ENCODE data around the gene DMBT1. TPM values are rescaled to one million over a fixed set of nuclear protein-coding genes. Genes with fewer than 3 reads are reported as not detected.

DMBT1 gene
- total RNA-seq, 1 donor: not detected

DNA sequence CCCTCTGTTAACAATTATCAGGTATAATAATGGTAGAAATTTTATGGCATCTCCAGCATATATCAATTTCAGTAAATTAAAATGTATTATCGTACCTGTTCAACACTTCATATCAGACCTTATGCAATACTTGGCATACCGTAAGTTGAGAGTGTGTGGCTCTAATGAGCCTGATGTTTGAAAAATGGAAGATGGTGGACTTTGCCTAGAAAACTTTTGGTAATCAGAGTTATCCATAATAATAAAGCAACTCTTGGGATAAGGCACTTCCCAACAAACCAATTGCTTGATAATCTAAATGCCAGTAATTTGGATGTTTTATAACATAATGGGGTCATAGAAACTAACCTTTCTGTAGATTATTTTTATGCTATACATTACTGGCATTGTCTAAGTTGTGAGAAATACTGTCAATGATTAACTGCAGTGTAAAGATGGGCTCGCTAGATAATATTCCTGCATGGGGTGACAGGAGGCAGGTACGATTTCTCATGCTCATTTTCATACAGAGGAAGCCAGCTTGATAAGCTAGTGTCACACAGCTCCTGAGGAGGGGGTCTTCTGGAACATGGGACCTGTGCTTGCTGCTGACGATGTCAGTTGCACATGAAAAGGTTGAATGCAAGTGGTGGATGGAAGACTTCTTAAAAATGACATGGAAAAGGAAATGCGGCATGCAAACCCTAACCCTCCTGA, 27.8 kb upstream of the DMBT1 start:
- no peaks in the 10 kb centered on the region for H3K27me3 ChIP-seq (ENCODE audit: insufficient read depth, low read length)
- H3K9me3 ChIP-seq (ENCODE audit: low read depth, low read length): no peaks in the 10 kb centered on the region
- no peaks in the 10 kb centered on the region for H3K4me1 ChIP-seq (ENCODE audit: insufficient read depth, low read length)
- H3K4me3 ChIP-seq (ENCODE audit: low read length): no peak overlapping the region

- Histone ChIP-seq H3K9me3 (ENCODE audit: low read depth, low read length) (no peaks in the 10 kb centered on the region), H3K4me1 (ENCODE audit: insufficient read depth, low read length) (peaks cover 20% of the 10 kb centered on the region), H3K27me3 (ENCODE audit: insufficient read depth, low read length) (no peaks in the 10 kb centered on the region), H3K4me3 (ENCODE audit: low read length) (no peak overlapping the region)
These were observed 23.0 kb upstream of the DMBT1 start for GRCh38 chr10:122537545-122537944.

GRCh38 chr10:122541541-122542002, 19.0 kb upstream of the DMBT1 start:
- Histone ChIP-seq H3K4me3 (ENCODE audit: low read length) (no peak overlapping the region), H3K9me3 (ENCODE audit: low read depth, low read length) (no peaks in the 10 kb centered on the region), H3K4me1 (ENCODE audit: insufficient read depth, low read length) (peaks cover 32% of the 10 kb centered on the region), H3K27me3 (ENCODE audit: insufficient read depth, low read length) (no peaks in the 10 kb centered on the region)

GRCh38 chr10:122543676-122544445, 16.7 kb upstream of the DMBT1 start:
- no peak overlapping the region for H3K4me3 ChIP-seq (ENCODE audit: low read length)
- H3K4me1 ChIP-seq (ENCODE audit: insufficient read depth, low read length): peaks cover 32% of the 10 kb centered on the region
- H3K27me3 ChIP-seq (ENCODE audit: insufficient read depth, low read length): no peaks in the 10 kb centered on the region
- H3K9me3 ChIP-seq (ENCODE audit: low read depth, low read length): no peaks in the 10 kb centered on the region

DNA sequence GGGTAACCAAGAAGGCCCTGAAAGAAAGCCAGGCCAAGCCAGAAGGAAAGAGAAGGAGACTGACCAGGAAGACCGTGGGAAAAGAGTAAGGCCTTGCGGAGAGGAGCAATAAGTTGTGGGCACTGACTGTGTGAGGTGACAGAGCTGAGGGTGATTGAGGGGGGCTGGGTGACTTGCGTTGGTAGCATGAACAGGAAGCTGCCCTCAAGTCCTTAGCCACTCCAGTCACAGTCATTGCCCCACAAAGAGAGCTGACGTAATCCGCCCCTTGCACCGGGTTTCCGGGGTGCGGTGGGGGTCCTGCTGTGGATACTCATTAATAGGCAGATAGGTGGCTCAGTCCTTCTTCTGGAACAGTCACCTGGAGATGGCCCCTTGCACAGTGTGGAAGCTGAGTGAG, 16.1 kb upstream of the DMBT1 start:
- H3K27me3 ChIP-seq (ENCODE audit: insufficient read depth, low read length): no peaks in the 10 kb centered on the region
- H3K4me3 ChIP-seq (ENCODE audit: low read length): no peak overlapping the region
- no peaks in the 10 kb centered on the region for H3K9me3 ChIP-seq (ENCODE audit: low read depth, low read length)
- peaks cover 32% of the 10 kb centered on the region for H3K4me1 ChIP-seq (ENCODE audit: insufficient read depth, low read length)

DNA sequence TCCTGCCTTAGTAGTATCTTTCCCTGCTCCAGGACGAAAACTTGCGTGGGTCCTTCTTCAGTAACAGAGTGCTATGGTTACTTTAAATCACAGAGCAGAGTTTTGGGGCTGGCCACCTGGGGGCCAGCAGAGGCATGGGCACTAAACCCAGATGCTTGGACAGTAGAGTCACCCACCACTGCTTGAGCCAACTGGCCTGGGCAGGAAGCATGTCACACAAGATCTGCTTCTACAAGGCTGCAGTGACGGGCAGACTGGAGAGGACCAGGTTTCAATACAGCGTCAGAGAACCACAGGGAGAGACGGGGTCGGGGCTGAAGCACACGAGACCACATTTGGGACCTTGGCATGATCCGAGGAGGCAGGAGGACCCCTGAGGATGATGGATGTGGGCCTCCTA, 14.3 kb upstream of the DMBT1 start:
- Histone ChIP-seq H3K4me3 (ENCODE audit: low read length) (no peak overlapping the region), H3K27me3 (ENCODE audit: insufficient read depth, low read length) (no peaks in the 10 kb centered on the region), H3K4me1 (ENCODE audit: insufficient read depth, low read length) (peaks cover 20% of the 10 kb centered on the region), H3K9me3 (ENCODE audit: low read depth, low read length) (no peaks in the 10 kb centered on the region)

GRCh38 chr10:122548407-122549085, 12.0 kb upstream of the DMBT1 start:
- Histone ChIP-seq H3K4me1 (ENCODE audit: insufficient read depth, low read length) (peaks cover 12% of the 10 kb centered on the region), H3K27me3 (ENCODE audit: insufficient read depth, low read length) (no peaks in the 10 kb centered on the region), H3K9me3 (ENCODE audit: low read depth, low read length) (no peaks in the 10 kb centered on the region), H3K4me3 (ENCODE audit: low read length) (no peak overlapping the region)

DNA sequence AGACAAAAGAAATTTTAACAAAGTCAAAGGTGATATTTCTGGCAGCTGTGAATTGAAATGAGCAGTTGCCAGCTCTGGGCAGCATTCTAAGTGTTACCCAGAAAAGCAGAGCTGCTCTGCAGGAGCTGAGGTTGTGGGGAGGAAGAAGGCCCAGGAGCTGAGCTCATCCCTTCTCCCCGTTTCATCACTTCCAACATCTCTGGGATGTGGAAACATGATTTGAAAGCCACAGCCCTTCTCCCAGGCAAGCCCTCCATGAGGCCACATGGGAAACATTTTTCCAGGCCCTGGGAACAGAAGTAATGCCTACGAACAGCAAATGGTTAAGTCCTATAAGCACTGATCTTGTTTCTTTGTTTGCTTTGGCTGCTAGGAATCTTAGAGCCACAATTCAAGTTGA, 10.9 kb upstream of the DMBT1 start:
- Histone ChIP-seq H3K4me1 (ENCODE audit: insufficient read depth, low read length) (peaks cover 11% of the 10 kb centered on the region), H3K4me3 (ENCODE audit: low read length) (no peak overlapping the region), H3K9me3 (ENCODE audit: low read depth, low read length) (no peaks in the 10 kb centered on the region), H3K27me3 (ENCODE audit: insufficient read depth, low read length) (no peaks in the 10 kb centered on the region)

DNA sequence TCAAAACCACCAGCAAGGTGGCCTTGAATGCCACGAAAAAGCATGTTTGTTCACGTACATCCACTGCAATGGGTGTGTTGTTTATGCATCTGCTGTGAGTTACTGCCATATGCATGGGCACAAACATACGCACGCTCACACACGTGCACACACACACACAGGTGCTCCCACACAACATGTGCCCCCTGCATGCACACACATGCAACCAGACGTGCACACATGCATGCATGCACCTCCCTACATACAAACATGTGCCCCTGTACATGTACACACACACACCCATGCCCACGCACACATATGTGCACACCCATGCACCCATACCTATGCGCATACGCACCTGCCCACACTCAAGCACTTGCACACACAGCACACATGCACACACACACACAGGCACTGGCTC, 10.1 kb upstream of the DMBT1 start:
- H3K4me1 ChIP-seq (ENCODE audit: insufficient read depth, low read length): peaks cover 5% of the 10 kb centered on the region
- no peak overlapping the region for H3K4me3 ChIP-seq (ENCODE audit: low read length)
- no peaks in the 10 kb centered on the region for H3K9me3 ChIP-seq (ENCODE audit: low read depth, low read length)

DNA sequence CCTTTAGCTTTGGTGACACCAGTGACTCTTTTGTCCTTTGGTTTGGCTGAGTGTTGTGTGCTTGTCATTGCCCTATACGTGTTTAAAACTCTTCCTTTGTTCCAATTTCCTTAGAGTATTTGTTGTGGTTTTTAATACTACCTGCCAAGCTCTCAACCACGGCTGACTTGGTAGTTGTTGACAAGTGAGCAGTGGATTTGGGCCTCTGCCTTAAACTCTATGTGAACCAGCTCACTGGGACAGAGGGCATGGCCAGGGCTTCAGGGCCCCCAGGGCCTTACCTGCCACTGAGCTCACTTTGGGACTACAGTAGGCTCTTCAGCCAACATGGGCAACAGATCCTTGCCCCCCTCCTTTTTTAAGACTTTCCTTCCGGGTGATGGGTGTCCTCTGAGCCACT, 9.6 kb upstream of the DMBT1 start:
- H3K27me3 ChIP-seq (ENCODE audit: insufficient read depth, low read length): no peaks in the 10 kb centered on the region

More for the DNA sequence above, 10.1 kb upstream of the DMBT1 start:
- H3K27me3 ChIP-seq (ENCODE audit: insufficient read depth, low read length): no peaks in the 10 kb centered on the region

DNA sequence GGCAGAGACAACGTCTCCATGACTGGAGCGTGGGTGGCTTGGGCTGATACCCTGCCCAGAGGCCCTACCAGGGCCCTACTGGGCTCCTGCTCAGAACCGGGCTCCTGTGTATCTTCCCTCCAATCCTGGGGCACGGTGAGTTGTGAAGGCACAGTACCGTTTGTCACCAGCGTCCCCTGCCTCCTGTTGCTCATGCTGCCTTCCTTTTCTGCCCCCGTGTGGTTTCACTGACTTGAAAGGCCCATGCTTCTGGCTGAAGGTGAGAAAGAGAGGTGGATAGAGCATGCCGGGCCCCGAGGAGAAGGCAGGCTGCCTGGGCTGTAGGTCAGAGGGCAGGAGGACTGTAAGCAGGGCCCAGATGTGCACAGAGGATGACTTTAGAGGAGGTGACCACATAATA, 9.1 kb upstream of the DMBT1 start:
- H3K4me3 ChIP-seq (ENCODE audit: low read length): no peak overlapping the region
- H3K27me3 ChIP-seq (ENCODE audit: insufficient read depth, low read length): no peaks in the 10 kb centered on the region
- H3K9me3 ChIP-seq (ENCODE audit: low read depth, low read length): no peaks in the 10 kb centered on the region
- peaks cover 5% of the 10 kb centered on the region for H3K4me1 ChIP-seq (ENCODE audit: insufficient read depth, low read length)

More for the DNA sequence above, 9.6 kb upstream of the DMBT1 start:
- Histone ChIP-seq H3K4me1 (ENCODE audit: insufficient read depth, low read length) (peaks cover 5% of the 10 kb centered on the region), H3K9me3 (ENCODE audit: low read depth, low read length) (no peaks in the 10 kb centered on the region), H3K4me3 (ENCODE audit: low read length) (no peak overlapping the region)

- Histone ChIP-seq H3K27me3 (ENCODE audit: insufficient read depth, low read length) (no peaks in the 10 kb centered on the region), H3K9me3 (ENCODE audit: low read depth, low read length) (no peaks in the 10 kb centered on the region), H3K4me3 (ENCODE audit: low read length) (no peak overlapping the region), H3K4me1 (ENCODE audit: insufficient read depth, low read length) (peaks cover 5% of the 10 kb centered on the region)
These were observed 7.2 kb upstream of the DMBT1 start for GRCh38 chr10:122553341-122553740.

GRCh38 chr10:122554131-122555036, 6.2 kb upstream of the DMBT1 start:
- Histone ChIP-seq H3K4me1 (ENCODE audit: insufficient read depth, low read length) (peaks cover 5% of the 10 kb centered on the region), H3K27me3 (ENCODE audit: insufficient read depth, low read length) (no peaks in the 10 kb centered on the region), H3K9me3 (ENCODE audit: low read depth, low read length) (no peaks in the 10 kb centered on the region), H3K4me3 (ENCODE audit: low read length) (no peak overlapping the region)

- peaks cover 5% of the 10 kb centered on the region for H3K4me1 ChIP-seq (ENCODE audit: insufficient read depth, low read length)
- H3K4me3 ChIP-seq (ENCODE audit: low read length): no peak overlapping the region
These were observed 5.1 kb upstream of the DMBT1 start for GRCh38 chr10:122555442-122555841.

More at GRCh38 chr10:122555442-122555841, 5.1 kb upstream of the DMBT1 start:
- Histone ChIP-seq H3K9me3 (ENCODE audit: low read depth, low read length) (no peaks in the 10 kb centered on the region), H3K27me3 (ENCODE audit: insufficient read depth, low read length) (no peaks in the 10 kb centered on the region)
